Measurements from ENCODE around the gene TAL1.

The TAL1 gene

GRCh38 chr1:47179017-47179987, 52.7 kb downstream of the TAL1 start:
- FAIRE-seq: peak; percentile 91
- TF ChIP-seq SPI1 (IDR thresholded peaks at IDR 0.05; ENCODE audit: low read depth, low read length): peak; percentile 27; the same call in 1 of the 2 replicates
- no peak for TF ChIP-seq POLR2AphosphoS5 (IDR thresholded peaks at IDR 0.05; ENCODE audit: low read depth, low read length)
- TF ChIP-seq POLR2A (IDR thresholded peaks at IDR 0.05; ENCODE audit: low read depth, low read length): peak; percentile 30; the same call in 1 of the 2 replicates
- no peak for TF ChIP-seq PAX5 (IDR thresholded peaks at IDR 0.05; ENCODE audit: insufficient read depth, low read length, severe bottlenecking)
- TF ChIP-seq POU2F2 (IDR thresholded peaks at IDR 0.05; ENCODE audit: low read depth, low read length): no peak
- TF ChIP-seq TAF1 (IDR thresholded peaks at IDR 0.05; ENCODE audit: low read depth, low read length): peak; percentile 55; the same call in 1 of the 2 replicates
- peak; percentile 84 for DNase-seq (ENCODE audit: insufficient read length, low spot score)

DNA sequence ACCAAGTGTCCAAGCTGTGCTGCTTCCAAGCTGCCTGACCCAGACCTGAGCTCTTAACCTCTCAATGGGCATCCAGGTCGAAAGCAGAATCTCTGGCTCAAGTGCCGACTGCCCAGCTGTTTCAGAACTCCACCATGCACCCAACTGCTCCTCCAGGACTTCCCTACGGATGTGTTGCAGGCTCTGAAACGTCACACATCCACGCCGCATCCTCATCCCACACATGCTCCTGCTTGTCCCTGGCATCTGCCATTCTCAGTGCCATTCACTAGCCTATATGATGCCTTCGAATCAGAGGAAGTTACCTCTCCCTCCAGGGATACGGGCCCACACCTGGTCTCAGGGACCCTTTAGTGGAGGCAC, 53.4 kb downstream of the TAL1 start:
- TF ChIP-seq PAX5 (IDR thresholded peaks at IDR 0.05; ENCODE audit: insufficient read depth, low read length, severe bottlenecking) (no peak), SPI1 (IDR thresholded peaks at IDR 0.05; ENCODE audit: low read depth, low read length) (no peak), POLR2AphosphoS5 (IDR thresholded peaks at IDR 0.05; ENCODE audit: low read depth, low read length) (no peak), TAF1 (IDR thresholded peaks at IDR 0.05; ENCODE audit: low read depth, low read length) (no peak), POU2F2 (IDR thresholded peaks at IDR 0.05; ENCODE audit: low read depth, low read length) (no peak), POLR2A (IDR thresholded peaks at IDR 0.05; ENCODE audit: low read depth, low read length) (no peak)
- no peak for FAIRE-seq
- DNase-seq (ENCODE audit: insufficient read length, low spot score): no peak

DNA sequence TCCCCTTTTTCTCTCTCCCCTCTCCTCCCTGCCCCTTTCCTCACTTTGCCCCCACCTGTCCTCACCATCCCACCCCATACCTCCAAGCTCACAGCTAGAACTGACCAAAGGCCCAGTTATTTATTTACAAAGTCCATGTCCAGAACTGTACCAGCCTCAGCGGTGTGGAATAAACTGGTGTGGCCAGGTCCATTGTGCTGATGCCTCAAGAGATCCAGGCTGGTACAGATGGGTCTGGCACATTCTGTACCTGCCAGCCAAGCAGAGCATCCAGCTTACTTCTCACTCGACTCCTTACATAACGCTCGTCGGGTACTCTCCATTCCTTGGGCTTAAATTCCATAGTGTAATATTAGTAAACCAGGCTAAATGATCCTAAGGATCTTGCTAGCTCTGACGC, 54.0 kb downstream of the TAL1 start:
- TF ChIP-seq PAX5 (IDR thresholded peaks at IDR 0.05; ENCODE audit: insufficient read depth, low read length, severe bottlenecking) (no peak), SPI1 (IDR thresholded peaks at IDR 0.05; ENCODE audit: low read depth, low read length) (no peak), TAF1 (IDR thresholded peaks at IDR 0.05; ENCODE audit: low read depth, low read length) (no peak), POLR2A (IDR thresholded peaks at IDR 0.05; ENCODE audit: low read depth, low read length) (no peak), POU2F2 (IDR thresholded peaks at IDR 0.05; ENCODE audit: low read depth, low read length) (no peak)
- no peak for DNase-seq (ENCODE audit: insufficient read length, low spot score)
- no peak for FAIRE-seq

- TF ChIP-seq POU2F2 (IDR thresholded peaks at IDR 0.05; ENCODE audit: low read depth, low read length): no peak
- no peak for TF ChIP-seq POLR2A (IDR thresholded peaks at IDR 0.05; ENCODE audit: low read depth, low read length)
- TF ChIP-seq TAF1 (IDR thresholded peaks at IDR 0.05; ENCODE audit: low read depth, low read length): no peak
- no peak for TF ChIP-seq PAX5 (IDR thresholded peaks at IDR 0.05; ENCODE audit: insufficient read depth, low read length, severe bottlenecking)
- TF ChIP-seq POLR2AphosphoS5 (IDR thresholded peaks at IDR 0.05; ENCODE audit: low read depth, low read length): no peak
- TF ChIP-seq SPI1 (IDR thresholded peaks at IDR 0.05; ENCODE audit: low read depth, low read length): no peak
- DNase-seq (ENCODE audit: insufficient read length, low spot score) (no peak), FAIRE-seq (peak; percentile 83)
These were observed 56.6 kb downstream of the TAL1 start for GRCh38 chr1:47175227-47175934.

DNA sequence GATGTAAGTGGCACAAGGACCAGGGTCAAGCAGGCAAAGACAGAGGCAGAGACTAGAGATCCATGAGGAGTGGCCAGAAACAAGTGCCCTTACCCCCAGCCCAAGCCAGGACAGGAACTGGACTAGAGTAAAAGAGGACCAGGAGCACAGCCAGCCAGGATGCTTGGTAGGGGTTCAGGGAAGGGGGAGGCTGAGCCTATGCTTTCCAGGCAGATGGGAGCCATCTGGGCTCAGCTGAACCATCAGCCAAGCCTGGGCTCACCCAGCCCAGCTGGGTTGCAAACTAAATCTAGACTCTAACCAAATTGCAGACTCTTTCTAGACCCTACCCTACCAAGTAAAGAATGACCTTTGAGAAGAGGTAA, 57.4 kb downstream of the TAL1 start:
- DNase-seq (ENCODE audit: insufficient read length, low spot score) (no peak), FAIRE-seq (no peak)
- TF ChIP-seq POU2F2 (IDR thresholded peaks at IDR 0.05; ENCODE audit: low read depth, low read length) (no peak), PAX5 (IDR thresholded peaks at IDR 0.05; ENCODE audit: insufficient read depth, low read length, severe bottlenecking) (no peak), SPI1 (IDR thresholded peaks at IDR 0.05; ENCODE audit: low read depth, low read length) (no peak), POLR2AphosphoS5 (IDR thresholded peaks at IDR 0.05; ENCODE audit: low read depth, low read length) (no peak), POLR2A (IDR thresholded peaks at IDR 0.05; ENCODE audit: low read depth, low read length) (no peak), TAF1 (IDR thresholded peaks at IDR 0.05; ENCODE audit: low read depth, low read length) (no peak)

GRCh38 chr1:47172782-47173181, 59.2 kb downstream of the TAL1 start:
- FAIRE-seq: no peak
- TF ChIP-seq TAF1 (IDR thresholded peaks at IDR 0.05; ENCODE audit: low read depth, low read length) (no peak), POLR2A (IDR thresholded peaks at IDR 0.05; ENCODE audit: low read depth, low read length) (no peak), POLR2AphosphoS5 (IDR thresholded peaks at IDR 0.05; ENCODE audit: low read depth, low read length) (no peak), POU2F2 (IDR thresholded peaks at IDR 0.05; ENCODE audit: low read depth, low read length) (no peak), SPI1 (IDR thresholded peaks at IDR 0.05; ENCODE audit: low read depth, low read length) (no peak), PAX5 (IDR thresholded peaks at IDR 0.05; ENCODE audit: insufficient read depth, low read length, severe bottlenecking) (no peak)
- DNase-seq (ENCODE audit: insufficient read length, low spot score): no peak
